ENCODE data around the gene TSPO.

Gene TSPO

GRCh38 chr22:43152003-43152356, 621 bp downstream of the TSPO start:
- in situ Hi-C loops (cut with MboI; ENCODE audit: low pct_unique_long_range_greater_than_20kb, low sequenced_read_pairs, unreplicated experiment): no loop called here
- no peak for DNase-seq (ENCODE audit: low spot score)

GRCh38 chr22:43152357-43153071, 1.2 kb downstream of the TSPO start:
- TF ChIP-seq CTCF (IDR thresholded peaks at IDR 0.05; ENCODE audit: extremely low read depth, insufficient read depth, missing control alignments): no peak
- in situ Hi-C loops (cut with MboI; ENCODE audit: low pct_unique_long_range_greater_than_20kb, low sequenced_read_pairs, unreplicated experiment): no loop called here
- peak; percentile 57 for DNase-seq (ENCODE audit: low spot score)

More at GRCh38 chr22:43152003-43152356, 621 bp downstream of the TSPO start:
- TF ChIP-seq CTCF (IDR thresholded peaks at IDR 0.05; ENCODE audit: extremely low read depth, insufficient read depth, missing control alignments): no peak

GRCh38 chr22:43153899-43154298, 2.5 kb downstream of the TSPO start:
- DNase-seq (ENCODE audit: low spot score): no peak
- in situ Hi-C loops (cut with MboI; ENCODE audit: low pct_unique_long_range_greater_than_20kb, low sequenced_read_pairs, unreplicated experiment): no loop called here
- no peak for TF ChIP-seq CTCF (IDR thresholded peaks at IDR 0.05; ENCODE audit: extremely low read depth, insufficient read depth, missing control alignments)

- no peak for DNase-seq (ENCODE audit: low spot score)
- TF ChIP-seq CTCF (IDR thresholded peaks at IDR 0.05; ENCODE audit: extremely low read depth, insufficient read depth, missing control alignments): no peak
- in situ Hi-C loops (cut with MboI; ENCODE audit: low pct_unique_long_range_greater_than_20kb, low sequenced_read_pairs, unreplicated experiment): no loop called here
Measured at GRCh38 chr22:43154887-43155536, 3.7 kb downstream of the TSPO start.

- TF ChIP-seq CTCF (IDR thresholded peaks at IDR 0.05; ENCODE audit: extremely low read depth, insufficient read depth, missing control alignments): no peak
- in situ Hi-C loops (cut with MboI; ENCODE audit: low pct_unique_long_range_greater_than_20kb, low sequenced_read_pairs, unreplicated experiment): no loop called here
- DNase-seq (ENCODE audit: low spot score): no peak
Measured at GRCh38 chr22:43155789-43156188, 4.4 kb downstream of the TSPO start.

GRCh38 chr22:43156413-43156812, 5.1 kb downstream of the TSPO start:
- TF ChIP-seq CTCF (IDR thresholded peaks at IDR 0.05; ENCODE audit: extremely low read depth, insufficient read depth, missing control alignments): no peak
- in situ Hi-C loops (cut with MboI; ENCODE audit: low pct_unique_long_range_greater_than_20kb, low sequenced_read_pairs, unreplicated experiment): no loop called here
- no peak for DNase-seq (ENCODE audit: low spot score)
